GM19351 (cell line): ENCODE measurements around the gene TOP2B.

Experiments
- ATAC-seq: cut with Tn5 transposase; IDR thresholded peaks from one replicate; pipeline ENCODE4 v1.9.1; 2021; ENCODE audit warnings: mild to moderate bottlenecking, moderate library complexity; ENCODE audit not compliant: unreplicated experiment

TOP2B gene

DNA sequence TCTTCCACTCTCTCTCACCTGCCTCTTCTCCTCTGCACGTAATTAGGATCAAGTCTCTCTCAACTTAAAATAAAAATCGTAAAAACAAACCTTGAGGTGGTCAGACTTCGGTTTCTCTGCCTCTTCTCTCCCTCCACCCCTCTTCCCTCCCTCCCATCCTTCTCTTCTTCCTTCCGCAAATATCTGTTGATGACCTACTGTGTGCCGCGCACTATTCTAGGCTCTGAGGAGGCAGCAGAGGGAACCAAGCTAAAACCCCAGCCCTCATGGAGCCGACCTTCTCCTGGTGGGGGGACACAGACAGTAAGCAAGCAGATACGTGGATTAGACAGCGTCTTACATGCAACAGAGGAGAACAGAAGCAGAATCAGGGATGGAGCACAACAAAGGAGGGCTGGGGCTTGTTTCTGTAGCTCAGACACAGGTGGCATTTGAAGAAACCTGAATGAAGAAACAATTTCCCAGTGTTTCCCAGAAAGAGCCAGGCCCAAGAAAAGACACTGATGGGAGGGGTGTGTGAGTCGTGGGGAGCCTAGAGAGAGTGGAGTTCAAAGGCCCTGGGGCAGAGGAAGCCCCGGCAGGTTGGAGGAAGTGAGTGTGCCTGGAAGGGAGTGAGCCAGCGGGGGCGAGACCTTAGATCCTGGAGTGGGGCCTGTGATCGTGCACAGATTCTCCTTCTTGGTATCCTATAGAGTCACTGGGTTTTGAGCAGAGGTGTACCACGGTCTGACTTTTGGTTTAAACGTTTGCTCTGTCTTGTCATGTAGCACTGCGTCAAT lies 80.5 kb downstream of the TOP2B start:
- no peak for ATAC-seq

DNA sequence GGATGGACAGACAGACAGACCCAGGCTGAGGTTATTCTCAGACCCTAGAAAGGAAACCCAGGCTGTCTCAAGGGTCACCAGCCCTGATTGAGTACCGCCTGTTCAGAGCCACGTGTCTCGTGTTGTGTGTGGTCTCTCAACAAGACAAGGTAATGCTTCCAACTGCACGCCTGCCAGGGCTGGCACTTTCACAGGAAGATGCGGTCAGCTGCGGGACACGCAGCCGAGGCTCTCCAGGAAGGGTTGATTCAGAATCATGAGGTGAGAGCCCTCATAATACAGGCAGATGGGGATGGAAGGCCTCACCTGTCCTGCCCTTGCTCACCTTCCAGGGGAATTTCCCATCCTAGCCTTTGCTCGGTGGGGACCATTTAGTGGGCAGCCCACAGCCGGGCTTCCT lies 81.4 kb downstream of the TOP2B start:
- ATAC-seq: no peak

DNA sequence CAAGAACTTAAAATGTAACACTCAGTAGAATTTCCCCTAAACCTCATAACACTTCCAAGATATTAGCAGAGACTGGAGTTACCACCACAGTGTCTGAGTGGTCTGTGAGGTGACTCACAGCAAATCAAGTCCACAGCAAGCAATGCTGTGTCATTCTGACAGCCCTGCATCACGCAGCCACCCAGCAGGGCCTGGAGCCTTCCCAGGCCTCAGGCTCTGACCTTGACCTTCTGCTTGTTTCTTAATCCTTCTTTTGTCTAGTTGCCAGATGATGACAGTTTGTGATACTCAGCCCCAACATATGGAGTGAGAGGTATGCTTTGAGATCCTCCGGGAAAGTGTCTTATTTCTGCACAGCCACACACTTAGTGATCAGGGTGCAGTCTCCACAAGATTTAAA lies 82.5 kb downstream of the TOP2B start:
- no peak for ATAC-seq

DNA sequence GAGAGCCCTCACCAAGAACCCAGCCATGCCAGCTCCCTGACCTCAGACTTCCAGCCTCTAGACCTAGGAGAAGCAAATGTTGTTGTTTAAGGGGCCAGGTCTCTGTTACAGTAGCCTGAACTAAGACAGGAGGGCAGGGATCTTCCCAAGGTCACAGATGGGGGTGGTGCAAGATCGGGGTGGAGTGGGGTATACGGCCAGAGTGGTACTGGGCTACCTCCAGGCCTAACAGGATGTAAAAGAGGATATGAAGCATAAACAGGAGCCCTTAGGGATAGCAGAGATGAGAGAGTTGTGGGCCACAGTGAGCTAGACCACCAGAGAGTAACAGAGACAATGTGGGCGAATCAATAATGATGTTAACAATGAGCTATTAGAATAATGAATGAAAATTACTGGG lies 82.9 kb downstream of the TOP2B start:
- ATAC-seq: no peak

DNA sequence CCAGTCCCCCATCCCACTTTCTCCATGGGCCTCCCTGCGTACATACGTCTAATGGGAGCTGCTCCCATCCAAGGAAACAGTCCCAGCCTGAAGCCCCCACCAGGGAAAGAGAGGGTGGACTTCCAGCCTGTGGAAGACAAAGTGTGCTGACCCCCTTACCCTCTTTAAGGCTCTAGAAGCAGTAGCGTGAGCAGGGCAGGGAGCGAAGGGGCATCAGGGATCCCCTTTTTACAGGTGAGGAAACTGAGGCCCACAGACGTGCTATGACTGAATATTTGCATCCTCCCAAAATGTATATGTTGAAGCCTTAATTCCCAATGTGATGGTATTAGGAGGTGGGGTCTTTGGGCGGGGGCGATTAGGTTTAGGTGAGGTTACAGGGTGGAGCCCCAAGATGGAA lies 83.4 kb downstream of the TOP2B start:
- ATAC-seq: no peak

GRCh38 chr3:25580534-25580933 lies 84.2 kb downstream of the TOP2B start:
- no peak for ATAC-seq

DNA sequence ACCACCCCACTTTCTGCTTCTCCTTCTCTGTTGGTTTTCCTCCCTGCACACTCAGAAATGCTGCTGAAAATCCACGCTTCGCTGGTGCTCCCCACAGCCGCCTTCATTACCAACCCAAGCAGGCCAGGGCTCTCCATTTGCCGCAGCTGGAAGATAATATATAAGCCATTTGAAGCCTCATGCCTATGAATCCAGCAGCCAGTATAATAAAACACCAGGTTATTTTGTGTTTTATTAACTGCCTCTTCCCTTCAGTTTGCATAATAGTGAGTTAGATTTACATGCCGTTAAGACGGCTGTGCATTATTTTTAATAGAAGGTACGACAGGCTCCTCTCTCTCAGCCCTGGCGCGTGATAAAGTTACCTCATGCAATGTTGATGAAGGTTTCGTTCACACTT lies 86.6 kb downstream of the TOP2B start:
- ATAC-seq: no peak

- ATAC-seq: no peak
These were observed 87.8 kb downstream of the TOP2B start for GRCh38 chr3:25576831-25577454.

DNA sequence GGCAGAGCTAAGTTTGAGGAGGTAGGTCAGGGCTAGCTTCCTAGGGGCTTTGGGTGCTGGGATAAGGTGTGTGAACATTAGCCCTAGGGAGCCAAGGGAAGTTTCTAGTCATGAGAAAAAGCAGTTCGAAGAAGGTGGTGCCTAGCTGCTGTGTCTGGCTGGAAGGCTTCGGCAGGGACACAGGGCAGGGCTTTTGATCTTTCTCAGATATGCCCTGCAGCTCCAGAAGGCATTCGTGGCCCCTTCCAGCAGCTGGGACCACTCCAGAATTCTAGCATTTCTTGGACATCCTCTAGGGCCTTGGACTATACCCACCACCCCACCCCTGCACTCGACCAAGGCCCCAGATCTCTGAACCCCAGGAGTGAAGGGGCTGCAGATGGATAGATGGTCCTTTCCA lies 88.6 kb downstream of the TOP2B start:
- ATAC-seq: no peak

- ATAC-seq: no peak
These were observed 89.7 kb downstream of the TOP2B start for GRCh38 chr3:25575001-25575400.

GRCh38 chr3:25574172-25574765 lies 90.4 kb downstream of the TOP2B start:
- no peak for ATAC-seq

DNA sequence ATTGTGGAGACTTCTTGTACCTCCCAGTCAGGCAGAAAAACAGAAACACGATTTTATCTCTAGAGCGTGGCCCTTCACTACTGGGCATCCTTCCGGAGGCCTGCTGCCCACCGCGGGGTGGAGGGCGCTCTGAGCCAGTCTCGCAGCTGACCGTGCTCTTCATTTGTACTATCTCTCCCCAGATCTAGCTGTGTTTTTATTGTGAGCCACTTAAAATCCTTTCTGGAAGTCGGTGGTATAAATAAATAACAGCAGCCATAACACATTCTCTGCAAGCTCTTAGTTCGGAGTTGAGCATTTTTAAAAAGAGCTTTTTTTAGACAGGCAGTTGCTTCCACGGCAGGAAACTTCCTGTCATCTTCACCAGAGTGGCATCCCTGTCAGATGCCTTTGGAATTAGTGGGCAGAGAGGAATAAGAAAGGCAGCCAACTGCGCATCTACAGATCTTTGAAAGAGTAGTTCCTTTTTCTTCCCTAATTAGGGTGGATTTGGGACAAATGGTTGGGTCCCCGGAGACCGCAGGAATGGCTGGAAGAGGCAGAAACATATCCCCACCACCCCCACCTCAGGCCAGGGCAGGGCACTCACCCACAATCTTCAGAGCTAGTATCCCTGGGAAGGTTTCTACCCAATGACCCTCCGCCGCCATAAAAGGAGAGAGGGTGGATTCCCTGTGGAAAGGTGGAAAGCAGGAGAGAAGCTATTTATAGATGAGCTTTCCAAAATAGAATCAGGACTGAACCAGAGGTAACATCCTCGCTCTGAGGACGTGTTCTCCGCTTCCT lies 91.1 kb downstream of the TOP2B start:
- no peak for ATAC-seq

- ATAC-seq: no peak
These were observed 91.8 kb downstream of the TOP2B start for GRCh38 chr3:25572919-25573385.

- no peak for ATAC-seq
These were observed 92.4 kb downstream of the TOP2B start for GRCh38 chr3:25572336-25572735.

DNA sequence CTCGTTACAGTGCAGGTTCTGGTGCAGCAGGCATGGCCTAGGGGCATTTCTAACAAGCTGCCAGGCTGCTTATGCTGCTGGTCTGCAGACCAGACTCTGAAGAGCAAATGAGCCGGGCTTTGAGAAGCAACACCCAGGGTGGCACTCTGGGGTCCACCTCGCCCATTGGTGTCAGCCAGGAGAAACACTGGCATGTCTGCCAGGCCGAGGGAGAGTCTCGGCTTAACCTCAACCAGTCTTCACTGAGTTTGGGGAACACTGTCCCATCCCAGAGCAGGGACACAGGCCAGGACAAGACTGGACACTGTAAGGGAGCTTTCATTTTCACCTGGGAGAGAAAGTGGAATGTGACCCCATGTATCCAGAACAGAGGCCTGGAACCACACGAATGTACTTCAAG lies 93.4 kb downstream of the TOP2B start:
- no peak for ATAC-seq

- no peak for ATAC-seq
These were observed 96.1 kb downstream of the TOP2B start for GRCh38 chr3:25568525-25569078.

GRCh38 chr3:25567806-25568524 lies 96.7 kb downstream of the TOP2B start:
- ATAC-seq: no peak

DNA sequence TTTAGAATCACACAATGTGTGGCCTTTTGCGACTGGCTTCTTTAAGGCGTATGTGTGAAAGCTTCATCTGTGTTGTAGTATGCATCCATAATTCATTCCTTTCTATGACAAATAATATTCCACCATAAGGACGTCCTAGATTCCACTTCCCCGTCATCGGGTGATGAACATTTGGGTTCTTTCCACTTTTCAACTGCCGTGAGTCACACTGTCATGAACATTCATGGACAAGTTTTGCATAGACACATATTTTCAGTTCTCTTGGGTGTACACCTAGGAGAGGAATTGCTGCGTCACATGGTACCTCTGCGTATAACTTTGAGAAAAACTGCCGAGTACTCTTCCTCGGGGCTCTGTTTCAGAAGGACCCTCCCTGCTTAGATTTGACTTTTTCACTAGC lies 97.3 kb downstream of the TOP2B start:
- ATAC-seq: no peak

- no peak for ATAC-seq
These were observed 98.3 kb downstream of the TOP2B start for GRCh38 chr3:25566358-25566920.

GRCh38 chr3:25565807-25566206 lies 98.9 kb downstream of the TOP2B start:
- ATAC-seq: no peak
